ENCODE results near the gene THYN1. TPM values are rescaled to one million over a fixed set of nuclear protein-coding genes. Genes with fewer than 3 reads are reported as not detected.
"Not testable (repeated sequence)": the region's sequence is repeated elsewhere in the genome, so short reads cannot be mapped to it uniquely, and the experiment has no call there.

Gene THYN1
- total RNA-seq, 1 donor from 2014 or later, result 31.3 TPM

DNA sequence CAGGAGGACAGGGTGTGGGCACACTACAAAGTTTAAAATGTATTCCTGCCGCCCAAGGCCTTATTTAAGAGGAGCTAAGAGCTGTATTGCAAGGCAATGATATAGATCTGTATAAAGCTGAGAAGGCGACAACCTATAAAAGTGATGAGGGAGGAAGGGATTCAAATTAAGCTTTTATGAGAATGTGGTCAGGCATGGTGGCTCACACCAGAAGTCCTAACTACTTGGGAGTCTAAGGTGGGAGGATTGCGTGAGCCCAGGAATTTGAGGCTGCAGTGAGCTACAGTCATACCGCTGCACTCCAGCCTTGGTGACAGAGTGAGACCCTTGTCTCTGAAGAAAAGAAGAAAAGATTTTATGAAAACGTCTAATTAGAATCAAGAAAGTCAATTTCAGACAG is 13.3 kb upstream of the THYN1 start:
- no peak overlapping the region for H3K27ac ChIP-seq (ENCODE audit: low read depth, low read length)
- H3K4me1 ChIP-seq (ENCODE audit: control insufficient read depth in 3 of 3, insufficient read depth in 3 of 3, low read length in 3 of 3), result no peaks in the 10 kb centered on the region
- peaks cover 11 to 14% (median 13%) of the 10 kb centered on the region in 3 donors for H3K27me3 ChIP-seq (ENCODE audit: control insufficient read depth in 3 of 3, insufficient read depth in 3 of 3, low read length in 3 of 3)
- H3K9ac ChIP-seq (ENCODE audit: low read depth in 1 of 3, low read length in 3 of 3), result no peak overlapping the region
- no peak overlapping the region for H3K4me3 ChIP-seq (ENCODE audit: low read length in 3 of 3)
- no peaks in the 10 kb centered on the region for H3K9me3 ChIP-seq (ENCODE audit: control insufficient read depth in 3 of 3, low read length in 3 of 3)
- H3K36me3 ChIP-seq (ENCODE audit: control insufficient read depth in 3 of 3, insufficient read depth in 3 of 3, low read length in 3 of 3), result peaks cover 25 to 29% (median 27%) of the 10 kb centered on the region in 3 donors

DNA sequence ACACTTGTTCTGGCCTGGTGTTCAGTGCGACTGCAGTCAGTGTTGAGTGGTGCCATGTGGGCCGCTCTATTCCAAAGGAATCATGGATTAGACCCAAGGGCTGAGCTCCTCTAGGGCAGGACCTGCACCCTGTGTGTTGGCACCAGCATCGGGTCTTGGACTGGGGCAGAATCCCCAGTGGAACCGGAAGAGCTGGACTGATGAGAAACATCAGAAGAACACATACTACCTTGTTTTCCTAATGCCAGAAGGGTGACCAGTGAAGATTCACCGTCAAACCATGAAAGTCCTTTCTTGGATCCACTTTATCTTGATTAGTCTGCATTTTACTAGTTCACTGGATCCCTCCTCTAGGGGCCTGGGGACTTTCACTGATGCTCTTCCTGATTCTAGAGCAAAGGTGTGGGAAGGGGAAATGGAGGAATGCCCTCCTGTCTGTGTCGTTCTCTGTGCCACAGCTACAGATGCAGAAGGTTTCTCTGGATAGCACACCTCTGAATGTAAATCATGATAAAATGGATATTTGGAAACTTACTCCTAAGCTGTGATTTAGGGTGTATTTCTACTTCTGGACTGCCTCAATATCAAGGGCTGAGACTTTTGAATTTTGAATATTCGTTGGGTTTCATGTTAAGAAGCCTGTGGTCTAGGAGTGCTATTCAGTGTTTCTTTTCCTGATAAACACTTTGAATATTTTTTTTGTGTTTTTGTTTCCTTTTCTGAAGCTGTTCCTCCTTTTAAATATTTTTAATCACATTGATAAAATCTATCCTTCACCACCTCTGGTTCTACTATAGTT is 12.0 kb upstream of the THYN1 start:
- Histone ChIP-seq H3K9me3 (ENCODE audit: control insufficient read depth in 3 of 3, low read length in 3 of 3) (no peaks in the 10 kb centered on the region), H3K4me1 (ENCODE audit: control insufficient read depth in 3 of 3, insufficient read depth in 3 of 3, low read length in 3 of 3) (peaks cover 0 to 2% (median 0%) of the 10 kb centered on the region in 3 donors), H3K9ac (ENCODE audit: low read depth in 1 of 3, low read length in 3 of 3) (no peak overlapping the region), H3K36me3 (ENCODE audit: control insufficient read depth in 3 of 3, insufficient read depth in 3 of 3, low read length in 3 of 3) (peaks cover 32 to 42% (median 40%) of the 10 kb centered on the region in 3 donors), H3K4me3 (ENCODE audit: low read length in 3 of 3) (no peak overlapping the region), H3K27ac (ENCODE audit: low read depth, low read length) (no peak overlapping the region), H3K27me3 (ENCODE audit: control insufficient read depth in 3 of 3, insufficient read depth in 3 of 3, low read length in 3 of 3) (peaks cover 2 to 7% (median 5%) of the 10 kb centered on the region in 3 donors)

DNA sequence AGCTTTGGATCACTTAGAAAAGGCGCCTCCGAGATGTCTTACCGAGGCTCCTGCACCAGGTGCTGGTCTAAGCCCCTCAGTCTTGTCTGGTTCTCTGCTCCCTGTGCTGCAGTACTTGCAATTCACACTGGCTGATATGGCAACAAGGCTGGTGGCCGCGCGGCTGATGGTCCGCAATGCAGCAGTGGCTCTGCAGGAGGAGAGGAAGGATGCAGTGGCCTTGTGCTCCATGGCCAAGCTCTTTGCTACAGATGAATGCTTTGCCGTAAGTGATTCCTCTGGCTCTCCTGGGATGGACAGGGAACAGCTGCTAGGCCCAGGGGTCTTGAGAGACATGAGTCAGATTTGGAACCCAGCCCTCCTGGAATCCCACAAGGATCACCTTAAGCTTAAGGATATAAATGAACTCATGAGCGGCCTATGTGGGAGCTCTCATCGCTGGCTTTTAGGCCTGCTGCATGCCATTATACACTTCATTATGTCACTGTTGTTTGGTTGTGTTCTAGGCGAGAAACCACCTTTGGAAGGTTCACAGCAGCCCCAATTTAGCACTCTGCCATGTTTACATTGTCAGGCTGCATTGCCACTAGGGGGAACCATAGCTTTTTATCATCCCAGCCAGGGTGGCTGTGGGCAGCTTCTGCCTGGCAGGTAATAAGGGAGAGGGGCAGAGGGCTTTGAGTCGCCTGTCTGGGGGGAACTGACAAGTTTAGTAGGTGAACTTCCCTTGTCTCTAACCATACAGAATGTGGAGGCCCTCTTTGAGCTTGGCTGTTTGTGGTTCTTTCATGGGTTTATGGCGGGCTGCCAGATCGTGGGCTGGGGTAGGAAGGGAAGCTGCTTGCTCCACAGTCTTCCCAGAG is 8.7 kb upstream of the THYN1 start:
- Histone ChIP-seq H3K4me3 (ENCODE audit: low read length in 3 of 3) (no peak overlapping the region), H3K36me3 (ENCODE audit: control insufficient read depth in 3 of 3, insufficient read depth in 3 of 3, low read length in 3 of 3) (peaks cover 53 to 67% (median 62%) of the 10 kb centered on the region in 3 donors), H3K4me1 (ENCODE audit: control insufficient read depth in 3 of 3, insufficient read depth in 3 of 3, low read length in 3 of 3) (peaks cover 0 to 2% (median 0%) of the 10 kb centered on the region in 3 donors), H3K9me3 (ENCODE audit: control insufficient read depth in 3 of 3, low read length in 3 of 3) (no peaks in the 10 kb centered on the region), H3K27ac (ENCODE audit: low read depth, low read length) (no peak overlapping the region), H3K9ac (ENCODE audit: low read depth in 1 of 3, low read length in 3 of 3) (no peak overlapping the region), H3K27me3 (ENCODE audit: control insufficient read depth in 3 of 3, insufficient read depth in 3 of 3, low read length in 3 of 3) (no peaks in the 10 kb centered on the region)

DNA sequence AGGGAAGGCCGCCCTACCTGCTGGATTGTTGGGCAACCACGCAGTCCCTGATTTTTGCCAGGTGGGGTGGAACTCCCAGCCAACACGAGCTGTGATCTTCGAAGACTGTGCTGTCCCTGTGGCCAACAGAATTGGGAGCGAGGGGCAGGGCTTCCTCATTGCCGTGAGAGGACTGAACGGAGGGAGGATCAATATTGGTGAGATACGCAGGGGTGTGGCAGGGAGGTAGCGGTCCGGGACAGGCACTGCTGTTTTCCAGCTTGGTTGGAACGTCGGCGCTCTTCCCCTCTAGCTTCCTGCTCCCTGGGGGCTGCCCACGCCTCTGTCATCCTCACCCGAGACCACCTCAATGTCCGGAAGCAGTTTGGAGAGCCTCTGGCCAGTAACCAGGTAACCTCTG is 7.8 kb upstream of the THYN1 start:
- Histone ChIP-seq H3K27me3 (ENCODE audit: control insufficient read depth in 3 of 3, insufficient read depth in 3 of 3, low read length in 3 of 3) (no peaks in the 10 kb centered on the region), H3K27ac (ENCODE audit: low read depth, low read length) (no peak overlapping the region), H3K9me3 (ENCODE audit: control insufficient read depth in 3 of 3, low read length in 3 of 3) (no peaks in the 10 kb centered on the region), H3K9ac (ENCODE audit: low read depth in 1 of 3, low read length in 3 of 3) (no peak overlapping the region), H3K4me3 (ENCODE audit: low read length in 3 of 3) (no peak overlapping the region), H3K4me1 (ENCODE audit: control insufficient read depth in 3 of 3, insufficient read depth in 3 of 3, low read length in 3 of 3) (peaks cover 0 to 2% (median 0%) of the 10 kb centered on the region in 3 donors), H3K36me3 (ENCODE audit: control insufficient read depth in 3 of 3, insufficient read depth in 3 of 3, low read length in 3 of 3) (peaks cover 53 to 68% (median 65%) of the 10 kb centered on the region in 3 donors)

DNA sequence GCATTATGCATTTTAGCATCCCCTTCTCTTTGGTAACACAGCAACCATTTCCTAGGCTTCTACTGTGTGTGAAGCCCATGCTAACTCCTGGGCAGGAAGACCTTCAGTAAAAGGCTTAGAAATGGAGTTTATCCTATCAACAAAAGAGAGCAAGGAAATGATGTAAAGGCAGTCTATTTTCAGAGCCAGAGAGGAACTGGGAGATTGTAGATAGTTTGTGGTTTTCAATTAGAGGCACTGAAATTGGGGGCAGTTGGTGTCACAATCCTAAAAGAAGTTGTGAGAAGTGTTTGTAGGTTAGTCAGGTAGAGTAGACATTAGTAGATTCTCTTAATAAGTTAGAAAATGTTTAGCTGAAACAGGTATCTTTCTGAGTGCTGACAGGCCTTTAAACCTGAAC is 7.4 kb upstream of the THYN1 start:
- Histone ChIP-seq H3K4me1 (ENCODE audit: control insufficient read depth in 3 of 3, insufficient read depth in 3 of 3, low read length in 3 of 3) (peaks cover 0 to 2% (median 0%) of the 10 kb centered on the region in 3 donors), H3K27ac (ENCODE audit: low read depth, low read length) (no peak overlapping the region), H3K36me3 (ENCODE audit: control insufficient read depth in 3 of 3, insufficient read depth in 3 of 3, low read length in 3 of 3) (peaks cover 53 to 68% (median 65%) of the 10 kb centered on the region in 3 donors), H3K27me3 (ENCODE audit: control insufficient read depth in 3 of 3, insufficient read depth in 3 of 3, low read length in 3 of 3) (no peaks in the 10 kb centered on the region), H3K9me3 (ENCODE audit: control insufficient read depth in 3 of 3, low read length in 3 of 3) (no peaks in the 10 kb centered on the region), H3K9ac (ENCODE audit: low read depth in 1 of 3, low read length in 3 of 3) (no peak overlapping the region), H3K4me3 (ENCODE audit: low read length in 3 of 3) (no peak overlapping the region)

DNA sequence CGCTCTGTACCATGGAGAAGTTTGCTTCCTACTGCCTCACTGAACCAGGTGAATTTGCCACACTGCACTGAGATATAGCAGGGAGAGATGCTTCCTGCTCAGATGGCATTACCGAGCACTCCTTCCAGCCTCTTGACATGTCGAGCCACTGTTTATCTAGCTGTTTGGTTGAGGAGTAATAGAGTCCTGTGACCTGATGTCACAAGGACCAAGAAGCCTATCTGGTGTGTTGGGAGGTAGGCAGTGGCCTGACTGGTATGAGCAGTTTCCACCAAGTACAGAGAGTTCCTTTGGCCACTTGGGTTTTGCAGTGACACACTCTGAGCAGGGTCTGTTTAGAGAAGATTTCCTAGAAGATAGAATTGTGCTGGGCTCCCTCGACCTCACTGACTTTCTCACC is 5.4 kb upstream of the THYN1 start:
- H3K4me3 ChIP-seq (ENCODE audit: low read length in 3 of 3), result no peak overlapping the region
- H3K27ac ChIP-seq (ENCODE audit: low read depth, low read length), result no peak overlapping the region
- H3K9ac ChIP-seq (ENCODE audit: low read depth in 1 of 3, low read length in 3 of 3), result no peak overlapping the region
- H3K36me3 ChIP-seq (ENCODE audit: control insufficient read depth in 3 of 3, insufficient read depth in 3 of 3, low read length in 3 of 3), result peaks cover 46 to 60% (median 59%) of the 10 kb centered on the region in 3 donors
- H3K27me3 ChIP-seq (ENCODE audit: control insufficient read depth in 3 of 3, insufficient read depth in 3 of 3, low read length in 3 of 3), result no peaks in the 10 kb centered on the region
- H3K9me3 ChIP-seq (ENCODE audit: control insufficient read depth in 3 of 3, low read length in 3 of 3), result no peaks in the 10 kb centered on the region
- peaks cover 5 to 12% (median 7%) of the 10 kb centered on the region in 3 donors for H3K4me1 ChIP-seq (ENCODE audit: control insufficient read depth in 3 of 3, insufficient read depth in 3 of 3, low read length in 3 of 3)

DNA sequence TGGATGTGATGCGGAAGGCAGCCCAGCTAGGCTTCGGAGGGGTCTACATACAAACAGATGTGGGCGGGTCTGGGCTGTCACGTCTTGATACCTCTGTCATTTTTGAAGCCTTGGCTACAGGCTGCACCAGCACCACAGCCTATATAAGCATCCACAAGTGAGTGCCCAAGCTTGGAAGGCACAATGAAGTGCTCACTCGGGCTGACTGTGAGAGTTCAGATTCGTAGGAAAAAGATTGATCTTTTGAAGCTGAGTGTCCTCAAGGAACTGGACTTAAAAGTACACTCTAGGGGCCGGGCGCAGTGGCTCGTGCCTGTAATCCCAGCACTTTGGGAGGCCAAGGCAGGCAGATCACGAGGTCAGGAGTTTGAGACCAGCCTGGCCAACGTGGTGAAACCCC is 3.9 kb upstream of the THYN1 start:
- Histone ChIP-seq H3K27ac (ENCODE audit: low read depth, low read length) (no peak overlapping the region), H3K4me1 (ENCODE audit: control insufficient read depth in 3 of 3, insufficient read depth in 3 of 3, low read length in 3 of 3) (peaks cover 12 to 16% (median 13%) of the 10 kb centered on the region in 3 donors), H3K9me3 (ENCODE audit: control insufficient read depth in 3 of 3, low read length in 3 of 3) (no peaks in the 10 kb centered on the region), H3K9ac (ENCODE audit: low read depth in 1 of 3, low read length in 3 of 3) (no peak overlapping the region), H3K4me3 (ENCODE audit: low read length in 3 of 3) (no peak overlapping the region), H3K27me3 (ENCODE audit: control insufficient read depth in 3 of 3, insufficient read depth in 3 of 3, low read length in 3 of 3) (no peaks in the 10 kb centered on the region), H3K36me3 (ENCODE audit: control insufficient read depth in 3 of 3, insufficient read depth in 3 of 3, low read length in 3 of 3) (peaks cover 34 to 45% (median 44%) of the 10 kb centered on the region in 3 donors)

DNA sequence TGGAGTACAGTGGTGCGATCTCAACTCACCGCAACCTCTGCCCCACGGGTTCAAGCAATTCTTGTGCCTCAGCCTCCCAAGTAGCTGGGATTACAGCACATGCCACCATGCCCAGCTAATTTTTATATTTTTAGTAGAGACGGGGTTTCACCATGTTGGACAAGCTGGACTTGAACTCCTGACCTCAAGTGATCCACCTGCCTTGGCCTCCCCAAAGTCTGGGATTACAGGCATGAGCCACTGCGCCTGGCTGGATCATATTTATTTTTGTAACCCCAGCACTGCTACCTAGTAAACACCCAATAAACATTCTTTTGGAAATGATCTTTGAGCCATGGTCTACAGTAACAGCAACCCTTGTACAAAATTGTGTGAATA is 2.0 kb upstream of the THYN1 start:
- not testable (repeated sequence) for H3K27ac ChIP-seq (ENCODE audit: low read depth, low read length); H3K4me3 ChIP-seq (ENCODE audit: low read length in 3 of 3); H3K9ac ChIP-seq (ENCODE audit: low read depth in 1 of 3, low read length in 3 of 3); H3K27me3 ChIP-seq (ENCODE audit: control insufficient read depth in 3 of 3, insufficient read depth in 3 of 3, low read length in 3 of 3); H3K9me3 ChIP-seq (ENCODE audit: control insufficient read depth in 3 of 3, low read length in 3 of 3)
- Histone ChIP-seq H3K36me3 (ENCODE audit: control insufficient read depth in 3 of 3, insufficient read depth in 3 of 3, low read length in 3 of 3) (peaks cover 22 to 37% (median 35%) of the 10 kb centered on the region in 3 donors), H3K4me1 (ENCODE audit: control insufficient read depth in 3 of 3, insufficient read depth in 3 of 3, low read length in 3 of 3) (peaks cover 14 to 20% (median 18%) of the 10 kb centered on the region in 3 donors)

DNA sequence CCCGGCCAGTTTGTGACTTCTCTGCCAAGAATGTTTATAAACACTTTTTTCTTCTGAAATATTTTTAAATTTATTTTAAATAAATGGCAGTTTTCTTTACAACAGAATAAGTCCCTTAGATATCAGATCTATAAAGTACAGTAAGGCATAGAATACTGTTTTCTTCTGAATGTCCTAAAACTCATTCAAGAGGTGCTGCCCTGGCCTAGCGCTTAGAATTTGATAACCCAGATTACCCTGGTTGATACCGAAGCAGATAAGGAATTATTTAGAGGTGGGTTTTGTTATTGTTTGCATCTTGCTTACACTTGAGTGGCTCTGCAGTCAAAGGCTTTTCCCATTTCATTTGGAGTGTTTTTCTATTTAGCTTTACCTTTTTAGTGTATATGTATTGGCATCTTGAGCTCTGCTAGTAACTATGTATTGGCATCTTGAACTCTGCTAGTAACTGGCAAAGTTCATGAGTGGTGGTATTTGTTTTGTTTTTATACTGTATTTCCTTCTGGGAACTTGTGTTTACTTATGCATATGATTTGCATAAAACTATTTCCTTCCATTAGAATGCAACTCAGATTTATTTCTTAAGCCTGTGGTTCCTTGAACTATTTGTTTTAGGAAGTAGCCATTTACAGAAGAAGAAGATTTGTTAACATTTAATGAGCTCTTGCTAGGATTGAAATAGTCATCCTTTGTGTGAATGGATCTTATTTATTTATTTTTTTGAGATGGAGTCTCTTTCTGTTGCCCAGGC is 1.5 kb upstream of the THYN1 start:
- H3K27me3 ChIP-seq (ENCODE audit: control insufficient read depth in 3 of 3, insufficient read depth in 3 of 3, low read length in 3 of 3), result no peaks in the 10 kb centered on the region
- peak overlapping the region; percentile 47 to 66 (median 58) for H3K9ac ChIP-seq (ENCODE audit: low read depth in 1 of 3, low read length in 3 of 3)
- no peak overlapping the region for H3K27ac ChIP-seq (ENCODE audit: low read depth, low read length)
- H3K4me1 ChIP-seq (ENCODE audit: control insufficient read depth in 3 of 3, insufficient read depth in 3 of 3, low read length in 3 of 3), result peaks cover 14 to 20% (median 18%) of the 10 kb centered on the region in 3 donors
- H3K36me3 ChIP-seq (ENCODE audit: control insufficient read depth in 3 of 3, insufficient read depth in 3 of 3, low read length in 3 of 3), result peaks cover 23 to 37% (median 35%) of the 10 kb centered on the region in 3 donors
- peak overlapping the region; percentile 55 to 79 (median 72) for H3K4me3 ChIP-seq (ENCODE audit: low read length in 3 of 3)
- no peaks in the 10 kb centered on the region for H3K9me3 ChIP-seq (ENCODE audit: control insufficient read depth in 3 of 3, low read length in 3 of 3)

Data from skeletal muscle tissue (tissue), 4 donors.